ENCODE results near the gene PIEZO2.

PIEZO2 gene

DNA sequence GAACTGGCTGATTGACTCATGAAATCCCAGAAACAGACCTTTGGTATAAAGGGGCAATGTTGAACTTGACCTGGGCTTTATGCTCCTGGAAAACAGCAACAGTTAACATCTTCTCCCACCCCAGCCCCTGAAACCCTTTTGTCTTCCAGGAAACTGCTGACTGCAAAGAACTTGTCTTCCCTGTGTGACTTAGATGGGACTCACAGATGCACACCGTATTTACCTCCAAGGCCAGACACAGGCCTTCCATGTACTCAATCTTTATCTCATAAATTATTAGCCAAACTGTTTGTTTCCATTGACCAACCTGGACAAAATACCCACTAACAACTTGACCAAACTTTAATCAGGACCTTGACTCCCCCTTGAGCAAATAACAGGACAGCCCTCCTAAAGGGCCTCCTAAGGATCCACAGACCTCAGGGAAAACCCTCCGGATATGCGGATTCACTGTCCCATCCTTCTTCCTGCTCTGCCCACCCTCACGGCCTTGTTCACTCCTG lies 36.3 kb downstream of the PIEZO2 start:
- no peak for DNase-seq (ENCODE audit: low read depth)

DNA sequence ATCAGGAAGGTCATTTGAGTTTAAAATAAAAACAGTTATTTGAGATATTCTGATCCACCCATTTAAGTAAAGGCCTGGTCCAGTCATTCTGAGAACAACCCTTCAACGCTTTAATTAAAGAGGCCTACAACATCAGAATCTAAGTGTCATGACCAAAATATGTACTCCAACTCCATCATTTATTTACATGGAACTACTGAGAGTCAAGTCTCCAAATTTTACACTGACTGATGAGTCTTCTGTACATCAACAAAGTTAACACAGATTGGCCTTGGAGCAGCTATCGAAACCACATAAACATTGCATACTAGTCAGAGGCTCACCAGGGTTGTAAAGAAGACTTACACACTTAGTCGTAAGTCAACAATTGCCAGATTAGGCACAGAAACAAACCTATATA lies 37.1 kb downstream of the PIEZO2 start:
- DNase-seq (ENCODE audit: low read depth), result no peak

DNA sequence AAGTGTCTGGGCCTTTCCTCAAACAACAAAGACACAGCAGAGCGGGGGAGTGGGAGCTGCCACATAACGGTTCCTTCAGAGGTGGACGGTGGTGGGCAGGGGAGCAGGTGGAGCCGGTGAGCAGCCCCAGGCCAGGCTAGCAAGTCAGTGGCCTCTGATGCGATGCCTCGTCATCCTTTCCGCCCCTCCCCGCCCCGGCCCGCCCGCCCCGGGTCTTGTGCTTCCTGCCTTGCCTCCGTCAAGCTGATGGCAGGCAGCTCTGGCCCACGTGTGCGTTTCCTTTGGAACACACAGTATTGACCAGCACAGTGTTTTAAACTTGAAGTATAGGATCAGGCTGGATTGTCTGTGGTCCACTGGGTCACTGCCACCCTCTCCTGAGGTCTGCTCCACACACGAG lies 38.9 kb downstream of the PIEZO2 start:
- DNase-seq (ENCODE audit: low read depth), result no peak

DNA sequence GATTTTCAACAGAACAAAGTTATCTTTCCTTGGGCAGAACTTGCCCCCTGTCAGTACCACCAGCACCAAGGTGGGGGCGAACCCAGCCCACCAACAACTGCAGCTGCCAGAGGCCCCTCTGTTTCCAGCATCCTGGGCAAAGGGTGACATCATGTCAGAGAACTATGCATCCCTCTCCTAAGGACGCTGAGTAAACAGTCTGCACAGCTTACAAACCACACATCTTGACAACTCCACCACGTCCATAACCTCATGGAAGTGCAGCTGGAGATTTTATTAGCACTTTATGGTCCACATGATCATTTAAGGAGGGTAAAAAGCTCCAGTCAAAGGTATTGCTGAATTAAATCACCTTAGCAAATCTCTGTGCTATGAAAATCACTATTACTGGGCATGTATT lies 40.4 kb downstream of the PIEZO2 start:
- DNase-seq (ENCODE audit: low read depth), result no peak

DNA sequence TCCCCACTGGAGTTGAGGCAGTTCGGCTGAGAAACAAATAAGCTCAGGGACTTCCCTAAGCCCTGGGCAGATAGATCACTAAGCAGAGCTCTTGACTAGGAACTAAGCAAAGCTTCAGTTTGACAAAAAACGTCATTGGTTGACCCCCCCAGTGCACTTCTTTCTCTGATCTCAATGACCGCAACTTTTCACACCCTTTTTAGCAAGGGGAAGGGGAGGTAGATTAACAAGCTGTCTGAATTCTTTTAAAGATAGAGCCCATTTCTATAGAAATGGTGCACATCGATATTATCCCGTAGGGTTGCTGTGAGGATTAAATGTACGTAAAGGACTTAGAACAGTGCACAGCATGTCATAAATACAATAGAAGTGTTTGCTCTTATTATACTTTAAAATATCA lies 42.5 kb downstream of the PIEZO2 start:
- DNase-seq (ENCODE audit: low read depth), result no peak

DNA sequence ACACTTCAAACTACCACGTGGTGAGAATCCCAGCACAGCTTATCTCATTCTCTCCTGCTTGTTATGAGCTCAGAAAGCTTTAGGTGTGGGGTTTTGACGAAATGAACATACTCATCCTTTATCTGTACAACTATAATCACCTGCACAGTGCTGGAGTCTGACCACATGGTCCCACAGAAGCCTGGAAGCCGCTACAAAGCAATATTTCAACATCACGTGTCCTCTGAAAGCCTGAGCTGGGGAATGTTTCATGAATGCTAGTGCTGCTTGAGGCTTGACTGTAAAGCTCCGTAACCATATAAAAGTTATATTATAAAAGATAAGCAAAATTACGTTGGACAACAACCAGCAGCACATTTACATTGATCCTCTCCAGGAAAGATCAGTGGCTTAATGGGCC lies 43.9 kb downstream of the PIEZO2 start:
- DNase-seq (ENCODE audit: low read depth), result no peak

DNA sequence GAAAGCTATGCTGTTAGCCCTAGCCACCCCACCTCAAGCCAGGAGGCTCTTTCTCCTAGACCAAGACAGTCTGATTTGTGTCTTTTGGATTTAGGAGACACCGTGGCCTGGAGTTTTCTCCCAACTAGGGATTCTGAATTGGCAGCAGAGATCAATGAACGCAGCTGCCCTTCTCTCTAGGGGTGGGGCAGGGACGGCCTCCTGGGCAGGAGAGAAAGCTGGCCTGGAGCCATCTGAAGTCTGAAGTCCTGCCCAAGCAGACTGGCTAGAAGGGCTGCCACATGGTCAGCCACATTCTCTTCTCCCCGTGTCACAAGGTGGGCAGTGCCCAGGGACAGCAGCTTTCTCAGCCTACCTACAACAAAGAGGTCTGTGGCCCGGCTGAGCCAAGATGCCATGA lies 45.1 kb downstream of the PIEZO2 start:
- no peak for DNase-seq (ENCODE audit: low read depth)

DNA sequence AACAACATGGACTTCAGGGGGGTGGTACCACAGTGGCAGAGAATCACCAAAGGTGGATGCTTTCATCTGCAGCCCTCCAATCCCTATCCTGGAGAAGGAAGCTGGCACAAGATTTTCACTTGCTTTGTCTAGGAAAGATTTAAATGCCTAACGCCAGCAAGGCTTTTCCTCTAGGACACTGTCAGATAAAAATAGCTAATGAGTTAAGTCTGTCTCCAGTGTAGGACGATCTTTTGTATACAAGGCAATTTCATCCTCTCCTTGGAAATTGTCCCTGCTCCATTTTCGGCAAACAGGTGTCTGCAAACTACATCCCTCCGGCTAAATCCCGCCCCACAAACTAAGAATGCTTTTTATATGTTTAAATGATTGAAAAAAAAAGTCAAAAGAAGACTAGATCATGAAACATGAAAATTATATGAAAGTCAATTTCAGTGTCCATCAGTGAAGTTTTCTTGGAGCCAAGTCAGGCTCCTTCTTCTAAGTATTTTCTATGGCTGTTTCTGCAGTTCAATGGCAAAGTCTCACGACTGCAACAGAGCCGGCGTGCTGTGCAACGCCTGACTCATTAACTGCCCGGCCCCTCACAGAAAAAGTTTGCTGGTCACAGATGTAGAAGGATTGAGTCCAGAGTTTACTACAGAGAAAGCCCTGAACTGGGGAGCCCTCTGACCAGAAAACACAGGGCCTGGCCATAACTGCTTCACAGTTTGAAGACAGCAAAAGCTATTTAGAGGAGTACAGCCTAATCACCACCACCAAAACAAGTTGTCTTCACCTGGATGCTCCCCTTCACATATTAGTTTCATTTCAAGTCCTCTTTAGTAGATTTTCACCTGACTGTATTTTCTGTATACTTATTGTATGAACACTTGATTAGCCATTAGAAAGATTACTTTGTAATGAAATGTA lies 52.3 kb downstream of the PIEZO2 start:
- DNase-seq (ENCODE audit: low read depth), result no peak

DNA sequence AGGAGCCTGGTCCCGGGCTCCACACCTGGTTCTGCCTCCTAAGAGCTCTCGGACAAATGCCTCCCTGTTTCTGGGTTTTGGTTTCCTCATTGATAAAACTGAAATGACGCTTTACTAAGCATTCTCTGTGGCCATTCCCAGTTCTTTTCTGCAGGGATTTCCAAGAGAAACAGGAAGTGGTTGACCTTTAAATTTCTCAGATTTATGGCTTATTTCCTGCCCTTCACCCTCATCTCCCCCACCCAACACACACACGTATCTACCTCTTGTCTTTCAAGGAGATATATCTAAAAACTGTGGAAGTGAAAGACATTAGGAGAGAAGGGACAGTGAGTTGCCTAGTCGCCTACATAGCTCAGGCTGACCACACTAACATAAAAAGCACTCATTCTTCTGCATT lies 53.0 kb downstream of the PIEZO2 start:
- no peak for DNase-seq (ENCODE audit: low read depth)

DNA sequence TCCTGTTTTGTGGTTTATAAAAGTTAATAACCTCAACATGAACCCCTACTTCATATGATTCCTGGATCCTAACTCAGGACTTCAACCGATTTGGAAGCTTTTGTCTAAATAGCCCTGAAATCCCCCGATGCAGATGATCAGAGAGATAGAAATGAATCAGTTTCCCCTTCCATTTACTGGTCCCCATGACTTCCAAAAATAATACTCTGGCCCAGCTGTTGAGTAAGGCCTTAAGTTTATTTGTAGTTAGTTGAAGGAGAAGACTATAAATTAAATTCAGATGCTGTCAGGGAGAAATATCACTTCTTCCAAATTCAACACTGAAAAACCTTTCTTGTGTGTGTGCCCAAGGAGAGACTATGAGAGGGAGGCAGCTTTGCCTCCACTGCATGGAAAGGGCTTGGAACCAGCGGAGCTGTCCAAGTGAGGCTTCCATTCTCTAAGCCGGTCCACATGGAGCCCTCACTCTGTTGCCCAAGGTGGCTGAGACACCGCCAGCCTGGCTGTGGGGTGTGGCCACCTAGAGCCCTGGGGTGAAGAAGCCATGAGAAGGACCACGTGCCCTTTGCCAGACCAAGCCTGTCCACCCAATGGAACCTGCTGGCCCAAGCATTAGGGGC lies 53.6 kb downstream of the PIEZO2 start:
- DNase-seq (ENCODE audit: low read depth), result no peak

DNA sequence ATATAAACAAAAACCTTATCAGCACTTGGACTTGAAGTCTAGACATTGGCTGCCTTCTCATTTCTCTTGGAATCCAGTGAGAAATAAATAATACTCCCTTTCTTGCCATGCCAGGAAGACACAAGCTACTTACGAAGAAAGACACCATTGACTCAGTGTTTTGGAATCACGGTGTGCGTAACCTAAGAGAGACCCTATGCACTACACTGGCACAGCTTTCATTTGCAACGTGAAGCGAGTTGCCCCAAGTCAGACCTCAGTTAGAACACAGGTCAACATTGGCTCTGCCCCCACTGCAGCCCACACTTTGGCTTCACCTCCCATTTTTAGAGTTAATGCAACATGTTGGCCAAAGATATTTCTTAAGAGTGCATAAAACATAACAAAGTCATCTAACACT lies 54.2 kb downstream of the PIEZO2 start:
- no peak for DNase-seq (ENCODE audit: low read depth)

DNA sequence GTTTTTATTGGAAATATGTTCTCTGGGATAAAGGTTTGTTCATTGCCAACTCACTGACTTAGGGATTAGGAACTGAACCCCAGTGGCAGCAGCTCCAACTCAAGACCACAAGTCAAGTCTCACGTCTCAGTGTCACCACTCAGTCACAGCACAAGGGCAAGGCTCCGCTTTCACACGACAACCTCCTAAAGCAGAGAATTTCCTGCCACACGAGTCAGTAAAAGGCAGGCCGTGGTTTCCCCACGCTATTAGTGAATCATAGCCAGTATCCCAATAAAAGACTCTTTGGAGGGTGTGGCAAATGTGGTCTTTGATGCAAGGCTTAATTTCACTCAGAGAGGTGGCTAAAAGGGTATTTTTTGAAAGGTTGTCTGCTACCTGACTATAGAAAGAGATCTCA lies 57.6 kb downstream of the PIEZO2 start:
- no peak for DNase-seq (ENCODE audit: low read depth)

DNA sequence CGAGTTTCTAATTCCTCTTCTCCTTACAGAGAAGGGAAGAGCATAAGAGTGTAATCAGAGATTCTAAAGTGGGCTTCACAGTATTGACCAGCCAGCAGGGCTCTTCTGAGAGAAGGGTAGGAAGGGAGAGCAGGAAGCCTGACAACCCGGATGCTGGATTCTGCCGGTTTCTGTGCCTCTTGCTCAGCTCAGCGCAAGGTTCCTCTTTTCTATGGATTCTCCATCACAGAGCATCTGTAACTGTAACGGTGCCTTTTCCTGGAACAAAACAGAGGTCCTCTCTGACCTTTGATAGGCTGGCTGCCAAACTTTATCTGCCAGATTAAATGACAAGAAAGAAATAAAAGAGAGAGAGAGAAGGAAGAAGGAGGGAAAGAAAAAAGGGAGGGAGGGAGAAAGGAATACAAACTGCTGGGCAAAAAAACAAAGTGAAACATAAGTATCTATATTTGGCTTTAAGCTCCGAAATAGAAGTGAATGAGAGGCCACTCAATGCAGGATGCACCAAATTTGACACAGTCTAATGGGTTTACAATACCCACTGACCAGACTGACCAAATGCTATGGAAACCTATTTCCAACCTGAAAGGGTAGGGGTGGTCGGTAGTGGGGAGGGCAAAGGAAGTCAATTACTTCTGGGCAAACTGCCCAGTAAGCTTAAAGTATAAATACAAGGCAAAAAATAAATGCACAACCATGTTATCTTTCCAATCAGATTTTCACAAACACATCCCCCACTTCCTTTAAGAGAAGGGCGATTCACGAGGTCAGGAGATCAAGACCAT lies 59.2 kb downstream of the PIEZO2 start:
- no peak for DNase-seq (ENCODE audit: low read depth)

DNA sequence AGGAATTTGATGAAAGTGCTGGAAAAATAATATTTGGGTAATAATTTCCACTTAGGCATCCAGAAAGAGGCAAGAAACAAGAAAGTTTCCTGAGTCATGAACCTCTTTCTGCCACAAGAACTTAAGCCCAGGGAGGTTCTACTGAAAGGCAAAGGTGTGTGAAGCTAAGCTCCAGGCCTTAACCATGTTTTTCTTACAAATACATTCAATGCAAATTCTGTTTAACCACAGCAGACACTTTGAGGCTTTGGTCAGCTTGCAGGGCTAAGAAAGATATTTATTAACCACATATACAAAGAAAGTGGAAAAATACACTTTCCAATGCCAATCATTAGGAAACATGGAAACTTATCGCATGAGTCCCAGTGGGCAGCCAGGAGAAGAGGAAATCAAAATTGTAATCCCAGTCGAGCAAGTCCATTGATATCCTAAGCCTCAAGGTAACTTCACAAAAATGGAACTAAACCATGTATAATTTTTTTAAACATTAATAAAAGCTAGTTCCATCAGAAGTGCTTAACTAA lies 68.3 kb downstream of the PIEZO2 start:
- DNase-seq (ENCODE audit: low read depth), result no peak

DNA sequence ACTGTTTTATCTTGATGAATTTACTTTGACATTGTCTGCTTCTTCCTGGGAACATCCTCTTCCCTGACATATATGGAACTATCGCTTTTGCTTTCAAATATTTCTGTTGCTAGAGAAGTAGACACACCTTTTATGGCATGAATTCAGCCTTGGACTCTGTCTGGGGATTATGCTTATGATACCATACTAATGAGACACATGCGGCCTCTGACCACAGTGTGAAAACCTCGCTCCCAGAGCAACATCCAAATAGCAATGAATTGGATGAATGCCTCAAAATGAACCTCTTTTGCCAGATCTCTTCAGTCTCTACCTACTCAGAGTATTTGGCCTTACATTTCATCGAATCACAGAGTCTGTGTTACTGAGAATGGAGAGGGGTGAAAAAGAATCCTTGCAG lies 70.9 kb downstream of the PIEZO2 start:
- no peak for DNase-seq (ENCODE audit: low read depth)

DNA sequence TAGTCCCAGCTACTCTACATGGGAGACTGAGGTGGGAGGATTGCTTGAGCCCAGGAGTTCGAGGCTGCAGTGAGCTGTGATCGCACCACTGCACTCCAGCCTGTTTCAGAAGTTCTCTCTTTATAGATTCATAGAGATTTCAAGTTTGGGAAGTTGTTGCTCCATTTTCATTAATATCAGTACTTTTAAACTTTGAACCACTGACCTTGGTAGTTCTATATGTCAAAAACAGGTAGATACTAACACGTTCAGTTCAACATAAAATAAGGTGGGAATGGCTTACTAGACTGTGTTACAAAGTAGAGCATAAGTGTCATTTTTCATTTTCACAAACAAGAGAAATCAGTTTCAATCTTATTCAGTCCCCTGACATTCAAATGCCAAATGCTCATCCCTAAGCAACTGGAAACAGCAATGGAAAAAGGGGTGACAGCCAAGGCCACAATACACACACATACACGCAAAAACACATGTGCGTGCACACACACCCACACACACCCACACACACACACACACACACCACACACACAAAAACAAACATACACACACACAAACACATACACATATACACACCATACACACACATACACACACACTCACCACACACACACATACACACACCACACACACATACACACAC lies 71.7 kb downstream of the PIEZO2 start:
- no peak for DNase-seq (ENCODE audit: low read depth)

DNA sequence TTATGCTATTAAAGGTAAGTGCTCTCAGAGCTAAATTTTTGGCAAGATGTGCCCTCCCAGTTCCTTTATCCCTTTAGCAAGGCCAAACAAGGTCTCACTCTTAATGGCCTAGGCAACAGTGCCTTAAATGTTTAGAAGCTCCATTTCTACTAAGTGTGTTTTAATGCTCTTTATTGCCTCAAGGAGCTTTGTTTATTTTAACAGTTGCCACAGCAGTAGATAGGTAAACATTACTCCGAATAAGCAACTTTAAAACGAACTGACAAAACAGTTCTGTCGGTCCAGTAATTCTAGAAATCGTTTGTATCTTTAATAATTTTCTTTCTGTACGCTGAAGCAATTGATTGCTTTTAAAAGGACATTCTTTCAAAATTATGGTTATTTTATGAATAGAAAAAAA lies 74.5 kb downstream of the PIEZO2 start:
- DNase-seq (ENCODE audit: low read depth), result no peak

DNA sequence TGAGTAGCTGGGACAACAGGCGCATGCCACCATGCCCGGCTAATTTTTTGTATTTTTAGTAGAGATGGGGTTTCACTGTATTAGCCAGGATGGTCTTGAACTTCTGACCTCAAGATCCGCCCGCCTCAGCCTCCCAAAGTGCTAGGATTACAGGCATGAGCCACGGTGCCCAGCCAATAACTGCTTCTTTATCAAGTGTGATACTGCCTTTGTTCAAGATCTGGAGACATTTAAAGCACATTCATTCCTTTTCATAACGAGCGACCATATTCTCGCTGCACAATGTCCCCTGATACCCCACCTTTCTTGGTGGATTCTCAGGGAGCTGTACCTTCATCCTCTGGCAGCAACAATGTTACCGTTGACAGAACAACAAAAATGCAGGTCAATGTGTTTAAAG lies 75.4 kb downstream of the PIEZO2 start:
- no peak for DNase-seq (ENCODE audit: low read depth)

DNA sequence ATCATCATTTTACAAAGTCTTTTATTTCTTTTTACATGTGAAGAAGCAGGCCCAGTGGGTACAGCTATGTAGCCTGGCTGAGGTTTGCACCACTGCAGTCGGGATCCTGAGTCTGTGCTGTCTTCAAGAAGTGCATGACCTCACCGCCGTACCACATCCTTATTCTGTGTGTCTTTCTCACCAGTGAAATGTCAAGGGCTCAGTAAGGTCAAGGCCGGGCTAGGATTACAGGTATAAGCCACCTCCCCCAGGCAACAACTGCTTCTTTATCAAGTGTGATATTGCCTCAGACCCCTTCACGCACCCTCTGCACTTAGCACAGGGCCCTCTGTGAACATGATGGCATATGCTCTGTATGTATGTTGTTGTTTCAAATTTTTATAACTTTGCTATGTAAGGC lies 76.7 kb downstream of the PIEZO2 start:
- DNase-seq (ENCODE audit: low read depth), result no peak

DNA sequence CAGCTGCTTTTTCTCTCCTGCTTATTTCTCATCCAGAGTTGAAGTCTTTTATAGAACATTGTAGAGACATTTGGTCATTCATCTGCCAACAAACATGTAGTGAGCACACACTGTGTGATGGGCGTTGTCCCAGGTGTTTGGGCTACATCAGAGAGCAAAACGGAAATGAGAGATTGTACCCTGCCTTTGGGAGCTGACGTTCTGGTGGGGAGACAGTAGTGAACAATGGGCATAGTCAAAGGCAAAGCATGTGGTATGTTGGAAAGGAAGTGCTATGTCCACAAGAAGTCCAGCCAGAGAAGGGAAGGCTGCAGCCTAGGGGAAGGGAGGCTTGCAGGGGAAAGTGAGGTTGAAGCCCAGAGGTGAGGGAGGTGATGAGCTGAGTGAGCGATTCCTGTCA lies 78.1 kb downstream of the PIEZO2 start:
- DNase-seq (ENCODE audit: low read depth), result no peak

DNA sequence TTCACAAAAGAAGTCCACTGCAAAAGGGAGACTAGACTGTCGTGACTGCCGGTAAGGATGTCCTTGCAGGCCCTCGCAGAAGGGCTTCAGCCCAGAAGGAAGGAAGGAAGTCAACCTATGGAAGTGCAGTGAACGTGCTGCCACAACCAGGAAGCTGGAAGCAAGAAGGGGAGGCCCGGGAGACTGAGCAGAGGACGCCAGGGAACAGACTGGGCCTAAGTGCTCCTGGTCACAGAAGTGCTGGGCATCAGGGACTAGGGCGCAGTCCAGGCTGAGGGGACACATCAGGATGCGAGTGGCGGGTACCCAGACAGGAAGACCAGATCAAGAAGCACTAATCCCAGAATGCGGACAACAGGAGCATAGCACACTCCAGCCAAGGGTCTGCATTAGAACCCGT lies 78.8 kb downstream of the PIEZO2 start:
- DNase-seq (ENCODE audit: low read depth), result no peak

DNA sequence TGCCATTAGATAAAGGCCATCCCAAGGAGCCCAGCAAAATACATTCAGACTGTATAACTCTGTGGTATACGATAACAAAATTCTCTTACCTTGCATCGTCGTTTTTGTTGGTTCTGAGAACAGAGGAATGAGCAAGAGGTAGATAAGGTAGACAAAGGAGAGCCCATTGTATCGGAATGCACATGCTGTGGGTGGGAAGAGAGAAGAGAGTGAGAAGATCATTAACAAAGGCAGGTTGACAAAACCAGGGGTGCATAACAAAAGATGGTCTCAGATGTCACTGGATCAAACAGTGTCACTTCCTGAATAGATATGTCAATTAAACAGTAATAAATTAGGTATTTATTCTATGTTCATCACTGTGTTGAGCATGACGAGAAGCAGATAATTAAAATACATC lies 83.3 kb downstream of the PIEZO2 start:
- no peak for DNase-seq (ENCODE audit: low read depth)

Data from stimulated activated CD8-positive, alpha-beta memory T cell treated with anti-CD3 and anti-CD28 coated beads, Interleukin-4, amount 100 ng/mL, for 24 hours (primary cell).